GM21515 (cell line): ENCODE measurements around the gene LHX1.

Experiments used
- ATAC-seq: cut with Tn5 transposase; IDR thresholded peaks from one replicate; pipeline ENCODE4 v1.9.1; 2021; ENCODE audit not compliant: unreplicated experiment

LHX1 gene

DNA sequence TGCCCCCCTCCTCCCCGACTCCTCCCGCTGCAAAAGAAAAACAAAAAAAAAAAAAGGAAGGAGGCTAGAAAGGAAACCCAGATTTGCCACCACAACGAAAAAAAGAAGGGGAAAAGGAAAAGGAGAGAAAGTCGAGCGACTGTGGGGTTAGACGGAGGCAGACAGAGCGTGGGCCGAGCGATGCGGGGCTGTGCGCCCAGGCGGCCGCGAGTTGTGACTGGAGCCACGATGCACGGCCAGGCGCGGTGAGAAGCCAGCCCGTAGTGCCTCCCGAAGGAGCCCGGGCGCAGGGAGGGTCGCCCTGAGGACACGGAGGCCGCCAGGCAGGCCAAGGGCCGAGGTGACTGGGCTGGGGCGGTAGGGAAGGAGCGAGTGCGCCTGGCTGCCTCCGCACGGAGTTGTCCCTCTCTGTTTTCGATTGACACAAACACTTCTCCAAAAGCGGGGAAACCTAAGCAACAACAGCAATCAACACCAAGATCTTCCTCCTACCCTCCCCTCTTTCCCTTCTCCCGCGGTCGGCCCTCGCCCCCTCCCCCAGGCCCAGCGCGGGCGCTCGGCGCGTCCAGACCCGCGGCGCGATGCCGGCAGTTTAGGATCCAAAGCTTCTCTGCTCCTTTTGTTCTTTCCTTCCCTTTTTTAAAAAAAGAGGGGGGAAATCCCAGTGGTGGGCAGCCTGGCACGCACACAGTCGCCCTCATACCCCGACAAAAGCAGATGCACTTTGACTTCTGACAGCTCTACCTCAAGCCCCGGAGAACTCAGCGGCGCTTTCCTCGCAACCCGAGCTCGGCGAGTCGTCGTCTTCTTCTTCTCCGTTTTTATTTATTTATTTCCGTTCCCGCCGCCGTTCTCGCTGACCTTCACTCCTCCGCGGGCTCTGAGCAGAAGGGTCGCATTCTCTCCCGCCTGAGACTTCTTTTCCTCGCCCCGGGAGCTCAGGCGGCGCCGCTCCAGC, at the start of gene LHX1:
TSS of gene LHX1 (plus strand) at position 475 of the 958 bp plus-strand sequence. CDS start 723 bp downstream, outside the sequence.
- no peak for ATAC-seq

DNA sequence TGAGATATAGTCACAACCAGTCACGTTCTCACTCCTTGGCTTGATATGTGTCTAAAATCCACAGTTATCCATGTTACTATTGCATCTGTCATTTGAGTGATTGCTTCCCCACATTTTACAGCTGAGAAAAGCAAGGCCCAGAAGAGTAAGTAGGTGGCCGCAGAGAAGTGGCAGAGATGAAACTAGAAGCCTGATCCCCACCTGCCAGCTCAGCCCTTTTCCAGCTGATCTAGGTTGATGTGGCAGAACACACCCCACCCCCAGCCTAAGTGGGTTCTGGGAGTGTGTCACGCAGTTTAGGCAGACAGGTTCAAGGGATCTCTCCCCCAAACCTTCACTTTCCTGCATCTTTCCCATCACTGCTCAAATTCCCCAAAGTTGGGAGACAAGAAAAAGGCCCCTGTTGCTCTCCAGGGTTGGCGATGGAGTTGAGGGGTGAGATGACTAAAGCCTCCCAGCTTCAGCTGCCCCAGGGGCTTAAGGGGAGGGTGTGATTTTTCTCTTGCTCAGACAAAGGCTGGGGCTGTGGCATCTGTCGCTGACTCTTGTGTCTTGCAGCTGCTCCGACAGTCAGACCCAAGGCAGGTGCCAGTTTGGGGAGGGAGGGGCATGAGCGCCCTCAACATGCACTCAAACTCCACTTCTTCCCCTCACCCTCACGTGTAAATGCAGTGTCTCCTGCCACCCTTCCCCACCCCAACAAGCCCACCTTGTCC, 48.9 kb upstream of the LHX1 start:
- no peak for ATAC-seq

DNA sequence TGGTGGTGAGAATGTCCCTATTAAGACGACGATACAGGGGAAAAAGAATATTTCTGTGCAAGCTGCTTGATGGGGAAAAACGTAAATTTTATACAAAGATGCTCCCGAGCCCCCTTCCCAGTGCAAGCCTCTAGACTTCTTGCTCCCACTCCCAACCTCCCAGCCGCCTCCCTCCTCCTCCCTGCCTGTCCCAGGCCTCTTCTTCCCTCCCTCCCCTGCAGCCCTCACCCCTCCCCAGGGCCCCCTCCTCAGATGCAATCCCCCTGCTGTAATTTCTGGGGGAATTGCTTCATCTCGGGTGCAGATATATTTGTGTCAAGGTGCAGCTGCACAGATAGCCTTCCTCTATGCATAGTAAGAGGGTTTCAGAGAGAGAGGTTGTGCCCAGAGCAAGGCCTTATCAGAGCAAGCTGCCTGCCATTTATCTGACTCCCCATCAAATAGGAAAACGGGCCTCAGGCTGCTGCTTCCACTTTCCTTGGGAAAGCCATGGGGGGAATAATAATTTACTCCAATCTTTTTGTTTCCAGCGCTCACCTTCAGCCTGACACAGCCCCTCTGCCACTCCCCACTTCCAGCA, 47.4 kb upstream of the LHX1 start:
- no peak for ATAC-seq

- ATAC-seq = no peak
These were observed 46.7 kb upstream of the LHX1 start for GRCh38 chr17:36890398-36891168.

GRCh38 chr17:36892112-36892838, 45.0 kb upstream of the LHX1 start:
- ATAC-seq = no peak

GRCh38 chr17:36894177-36894576, 43.1 kb upstream of the LHX1 start:
- ATAC-seq = no peak

- no peak for ATAC-seq
These were observed 42.4 kb upstream of the LHX1 start for GRCh38 chr17:36894925-36895324.

- ATAC-seq = no peak
These were observed 37.8 kb upstream of the LHX1 start for GRCh38 chr17:36899250-36900159.

- ATAC-seq = no peak
These were observed 37.1 kb upstream of the LHX1 start for GRCh38 chr17:36900160-36900512.

DNA sequence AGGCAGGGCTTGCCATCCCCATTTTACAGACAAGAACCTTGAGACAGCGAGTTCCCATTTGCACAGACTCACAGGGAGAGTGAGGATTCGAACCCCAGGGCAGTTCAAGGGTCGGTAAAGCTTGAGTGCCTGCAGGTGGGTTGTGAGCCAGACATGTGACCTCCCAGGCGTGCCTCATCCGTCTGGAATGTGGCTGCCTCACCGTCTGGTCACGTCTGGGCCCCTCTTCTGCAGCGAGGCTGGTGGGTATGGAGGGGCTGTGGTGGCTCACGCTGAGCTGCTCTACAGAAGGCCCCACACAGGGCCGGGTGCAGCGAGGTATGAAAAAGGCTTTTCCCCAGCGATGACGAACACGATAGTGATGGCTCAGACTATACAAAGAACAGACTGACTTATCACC, 35.8 kb upstream of the LHX1 start:
- no peak for ATAC-seq

GRCh38 chr17:36907407-36907806, 29.9 kb upstream of the LHX1 start:
- ATAC-seq = no peak

DNA sequence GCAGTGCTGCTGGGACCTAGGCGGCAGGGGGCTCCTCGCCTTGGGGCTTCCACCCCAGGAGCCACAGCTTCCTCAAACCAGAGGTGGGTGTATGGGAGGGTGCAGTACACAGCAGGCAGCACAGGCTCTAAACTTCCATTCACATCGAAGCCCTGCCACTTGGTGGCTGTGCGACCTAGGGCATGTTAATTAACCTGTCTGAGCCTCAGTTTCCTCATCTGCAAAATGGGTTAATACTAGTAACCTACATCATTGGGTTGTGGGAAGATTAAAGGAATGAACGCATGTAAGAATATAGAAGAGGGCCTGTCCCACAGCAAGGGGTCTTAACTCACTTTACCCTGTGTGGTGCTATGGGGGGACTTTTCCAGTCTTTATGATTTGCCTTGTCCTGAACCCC, 26.8 kb upstream of the LHX1 start:
- ATAC-seq = no peak

GRCh38 chr17:36911001-36911400, 26.3 kb upstream of the LHX1 start:
- no peak for ATAC-seq

GRCh38 chr17:36913132-36913531, 24.1 kb upstream of the LHX1 start:
- no peak for ATAC-seq

DNA sequence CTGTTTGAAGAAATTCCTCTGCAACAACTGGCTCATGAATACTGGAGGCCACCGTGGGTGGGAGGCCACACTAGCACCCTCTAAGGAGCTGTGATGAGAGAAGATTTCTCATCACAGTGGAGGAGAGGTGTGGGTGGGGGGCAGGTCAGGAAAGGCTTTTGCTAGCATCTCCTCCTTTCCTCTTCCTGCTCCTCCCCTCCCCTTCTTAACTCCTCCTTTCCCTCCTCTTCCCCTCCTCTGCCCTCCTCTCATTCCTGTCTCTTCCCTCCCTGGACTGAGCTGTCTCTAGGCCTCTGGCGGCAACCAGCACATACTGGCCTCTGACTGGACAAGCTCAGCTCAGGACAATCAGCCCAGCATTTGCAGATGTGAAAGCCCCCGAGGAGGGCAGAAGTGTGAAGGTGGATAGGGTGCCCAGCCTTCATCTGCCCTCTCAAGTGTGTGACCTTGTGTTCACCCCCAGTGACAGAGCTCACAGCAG, 19.0 kb upstream of the LHX1 start:
- no peak for ATAC-seq

GRCh38 chr17:36919407-36919968, 17.8 kb upstream of the LHX1 start:
- ATAC-seq = no peak

DNA sequence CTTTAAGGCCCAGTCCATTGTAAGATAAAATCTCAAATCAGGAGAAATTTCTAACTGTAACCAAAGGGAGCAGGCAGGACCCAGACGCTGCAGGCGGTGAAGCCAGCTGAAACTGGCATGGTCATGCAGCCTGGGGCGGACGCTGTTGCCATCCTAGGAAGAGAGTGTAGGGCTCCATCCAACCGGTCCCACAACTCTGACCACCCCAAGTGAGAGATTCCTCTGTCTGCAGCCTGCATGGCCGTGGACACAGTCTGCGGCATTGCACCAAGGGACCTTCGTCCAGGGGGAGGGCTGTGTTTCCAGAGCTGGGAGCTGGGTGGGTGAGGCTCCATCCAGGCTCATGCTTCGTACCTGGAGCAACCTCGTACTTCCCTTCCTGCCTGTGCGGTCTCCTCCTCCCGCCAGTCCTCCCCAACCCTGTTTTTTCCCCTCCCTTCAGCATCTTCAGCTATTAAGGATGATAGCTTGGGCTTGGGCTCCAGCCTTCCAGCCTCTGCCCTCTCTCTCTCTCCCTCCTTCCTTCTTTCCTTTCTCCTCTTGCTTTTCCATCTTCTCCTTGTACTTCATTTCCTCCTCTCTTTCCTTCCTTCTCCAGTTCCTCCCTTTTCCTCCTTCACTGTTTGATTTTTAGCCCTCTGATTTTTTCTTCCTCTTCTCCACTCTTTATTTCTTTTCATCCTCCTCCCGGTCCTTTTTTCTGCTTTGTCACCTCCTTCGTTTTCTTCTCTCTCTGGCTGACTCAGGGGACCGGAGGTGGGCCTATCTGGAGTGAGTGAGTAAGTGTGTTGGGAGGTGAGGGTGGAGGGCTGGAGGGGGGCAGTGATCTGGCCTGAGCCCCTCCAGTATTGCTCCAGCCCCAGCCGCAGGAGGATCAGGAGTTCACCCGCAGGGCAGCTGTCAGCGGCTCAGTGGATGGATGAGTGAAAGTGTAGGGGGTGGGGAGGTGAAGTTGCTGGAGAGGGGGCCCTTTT, 17.0 kb upstream of the LHX1 start:
- ATAC-seq = no peak
